MM.1S (cell line): Measurements from ENCODE around the gene PPP1CC.
"Not testable (repeated sequence)": the region's sequence is repeated elsewhere in the genome, so short reads cannot be mapped to it uniquely, and the experiment has no call there.

Experiments
- DNase-seq: peaks from one replicate; pipeline ENCODE4 v3.0.0-alpha.2; 2015
- H2AFZ ChIP-seq: fragments of 300-600 bp; sonication (generic); 2 replicates; pipeline ENCODE4 v1.6.0; 2016; ENCODE audit warnings: antibody characterized with exemption, low read length
- H3F3A ChIP-seq: fragments of 300-600 bp; sonication (generic); 2 replicates; pipeline ENCODE4 v1.6.1; 2016; ENCODE audit warnings: mild to moderate bottlenecking, antibody characterized with exemption, low read length, moderate library complexity, mixed read lengths; ENCODE audit not compliant: insufficient read depth
- H3K27ac ChIP-seq: fragments of 300-600 bp; sonication (generic); 2 replicates; pipeline ENCODE4 v1.5.1; 2016; ENCODE audit warnings: mild to moderate bottlenecking, low read length
- H3K27me3 ChIP-seq: fragments of 300-600 bp; sonication (generic); replicated peaks from 2 replicates; pipeline ENCODE4 v1.6.0; 2016; ENCODE audit warnings: low read length; ENCODE audit not compliant: insufficient read depth
- H3K36me3 ChIP-seq: fragments of 300-600 bp; sonication (generic); replicated peaks from 2 replicates; pipeline ENCODE4 v1.6.1; 2016; ENCODE audit warnings: mild to moderate bottlenecking, low read length, mixed read lengths; ENCODE audit not compliant: insufficient read depth
- H3K4me1 ChIP-seq: fragments of 300-600 bp; sonication (generic); 2 replicates; pipeline ENCODE4 v1.6.1; 2016; ENCODE audit warnings: low read length, mixed read lengths
- H3K4me2 ChIP-seq: fragments of 300-600 bp; sonication (generic); 2 replicates; pipeline ENCODE4 v1.6.0; 2016; ENCODE audit warnings: low read depth, low read length
- H3K4me3 ChIP-seq: fragments of 300-600 bp; sonication (generic); 2 replicates; pipeline ENCODE4 v1.5.1; 2016; ENCODE audit warnings: low read length, mixed read lengths
- H3K79me2 ChIP-seq: fragments of 300-600 bp; sonication (generic); 2 replicates; pipeline ENCODE4 v1.6.1; 2016; ENCODE audit warnings: mixed run types, low read length, mixed read lengths
- H3K9ac ChIP-seq: fragments of 300-600 bp; sonication (generic); 2 replicates; pipeline ENCODE4 v1.6.1; 2016; ENCODE audit warnings: low read length, mixed read lengths
- H3K9me2 ChIP-seq: fragments of 300-600 bp; sonication (generic); replicated peaks from 2 replicates; pipeline ENCODE4 v1.6.1; 2016; ENCODE audit warnings: mild to moderate bottlenecking, low read length, mixed read lengths; ENCODE audit not compliant: insufficient read depth
- H3K9me3 ChIP-seq: fragments of 300-600 bp; sonication (generic); replicated peaks from 2 replicates; pipeline ENCODE4 v1.6.1; 2016; ENCODE audit warnings: mild to moderate bottlenecking, low read length, mixed read lengths; ENCODE audit not compliant: insufficient read depth
- H4K20me1 ChIP-seq: fragments of 300-600 bp; sonication (generic); 2 replicates; pipeline ENCODE4 v1.6.1; 2016; ENCODE audit warnings: mild to moderate bottlenecking, low read length, moderate library complexity, mixed read lengths; ENCODE audit not compliant: insufficient read depth
- CTCF ChIP-seq: fragments of 300-600 bp; sonication (generic); IDR thresholded peaks from 2 replicates; pipeline ENCODE4 v1.5.1; 2016; ENCODE audit warnings: antibody characterized with exemption, low read length, mixed read lengths
- EZH2 ChIP-seq: fragments of 300-600 bp; sonication (generic); optimal IDR thresholded peaks from 2 replicates; pipeline ENCODE3; 2017; ENCODE audit warnings: low read depth, mild to moderate bottlenecking, antibody characterized with exemption, low read length, mixed read lengths
- EZH2phosphoT487 ChIP-seq: fragments of 300-600 bp; sonication (generic); IDR thresholded peaks from 2 replicates; pipeline ENCODE4 v1.6.1; 2018; ENCODE audit warnings: antibody characterized with exemption, low read length

Gene PPP1CC

DNA sequence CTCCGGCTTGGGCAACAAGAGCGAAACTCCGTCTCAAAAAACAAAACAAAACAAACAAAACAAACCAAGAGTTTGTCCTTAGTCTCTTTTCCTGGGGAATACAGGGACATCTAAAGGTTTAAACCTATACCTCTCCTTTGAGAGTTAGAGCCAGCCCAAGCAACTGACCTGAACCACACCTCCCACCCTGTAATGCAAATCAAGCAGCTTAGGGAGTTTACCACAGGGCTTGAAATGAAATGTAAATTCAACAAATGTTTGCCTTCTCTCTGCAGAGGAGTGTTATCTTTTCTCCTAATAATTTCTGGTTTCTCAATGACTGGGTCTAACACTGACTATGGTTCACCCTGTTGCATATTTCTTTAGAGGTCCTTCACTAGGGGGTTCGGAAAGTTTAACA lies 16.7 kb downstream of the PPP1CC start:
- TF ChIP-seq CTCF (no peak), EZH2phosphoT487 (no peak), EZH2 (no peak)
- H3K4me3 ChIP-seq = no peak overlapping the region
- no peak for DNase-seq
- 0 out of 2 replicates have a peak, but pooled peaks cover 9% of the 10 kb centered on the region for H3F3A ChIP-seq
- H3K9me3 ChIP-seq = no peaks in the 10 kb centered on the region
- no peak overlapping the region for H2AFZ ChIP-seq
- H3K4me1 ChIP-seq = peaks cover 11% of the 10 kb centered on the region
- H3K79me2 ChIP-seq = peaks cover 71% of the 10 kb centered on the region
- H3K36me3 ChIP-seq = no peaks in the 10 kb centered on the region; the same call in 1 of the 2 replicates
- no peak overlapping the region for H3K27ac ChIP-seq
- no peaks in the 10 kb centered on the region for H3K9me2 ChIP-seq
- no peaks in the 10 kb centered on the region for H3K27me3 ChIP-seq
- H3K4me2 ChIP-seq = no peak overlapping the region
- H3K9ac ChIP-seq = no peak overlapping the region
- peaks cover 10% of the 10 kb centered on the region; the same call in 1 of the 2 replicates for H4K20me1 ChIP-seq

- no peaks in the 10 kb centered on the region for H3K27me3 ChIP-seq
- no peak overlapping the region for H3K4me3 ChIP-seq
- no peak for TF ChIP-seq CTCF
- TF ChIP-seq EZH2phosphoT487 = no peak
- TF ChIP-seq EZH2 = no peak
- H3K79me2 ChIP-seq = peaks cover 63% of the 10 kb centered on the region
- no peak overlapping the region for H3K9ac ChIP-seq
- H3K27ac ChIP-seq = no peak overlapping the region
- no peak for DNase-seq
- no peak overlapping the region for H3K4me2 ChIP-seq
- H4K20me1 ChIP-seq = peaks cover 10% of the 10 kb centered on the region; the same call in 1 of the 2 replicates
- no peaks in the 10 kb centered on the region; the same call in 1 of the 2 replicates for H3K36me3 ChIP-seq
- H3K9me3 ChIP-seq = no peaks in the 10 kb centered on the region
- peaks cover 11% of the 10 kb centered on the region for H3K4me1 ChIP-seq
- H3K9me2 ChIP-seq = no peaks in the 10 kb centered on the region
- H3F3A ChIP-seq = 0 out of 2 replicates have a peak, but pooled peaks cover 9% of the 10 kb centered on the region
- no peak overlapping the region for H2AFZ ChIP-seq
Observed at GRCh38 chr12:110725267-110725666, 17.4 kb downstream of the PPP1CC start.

DNA sequence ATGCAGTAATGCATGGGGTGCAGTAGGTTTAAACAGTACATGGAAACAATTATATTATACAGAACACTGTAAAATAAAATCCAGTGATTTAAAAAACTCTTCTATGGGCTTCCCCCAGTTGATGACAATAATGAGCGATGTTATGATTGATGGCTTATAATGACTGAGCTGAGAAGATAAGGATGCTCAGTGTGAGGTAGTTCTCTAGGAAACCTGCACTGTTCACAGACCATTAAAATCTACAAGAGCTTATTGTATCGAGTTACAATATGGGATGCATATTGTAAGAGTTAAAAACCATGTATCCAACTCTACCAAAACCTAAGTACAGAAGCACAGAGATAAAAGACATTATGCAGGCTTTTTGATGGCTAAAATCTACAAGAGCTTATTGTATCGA lies 19.8 kb downstream of the PPP1CC start:
- not testable (repeated sequence) for H3F3A ChIP-seq, H3K9ac ChIP-seq, H3K27ac ChIP-seq, H3K4me3 ChIP-seq, H3K4me2 ChIP-seq, H3K36me3 ChIP-seq, H3K27me3 ChIP-seq, H4K20me1 ChIP-seq, H3K9me3 ChIP-seq, H3K4me1 ChIP-seq, H3K9me2 ChIP-seq, H2AFZ ChIP-seq, DNase-seq
- H3K79me2 ChIP-seq = peaks cover 46% of the 10 kb centered on the region

DNA sequence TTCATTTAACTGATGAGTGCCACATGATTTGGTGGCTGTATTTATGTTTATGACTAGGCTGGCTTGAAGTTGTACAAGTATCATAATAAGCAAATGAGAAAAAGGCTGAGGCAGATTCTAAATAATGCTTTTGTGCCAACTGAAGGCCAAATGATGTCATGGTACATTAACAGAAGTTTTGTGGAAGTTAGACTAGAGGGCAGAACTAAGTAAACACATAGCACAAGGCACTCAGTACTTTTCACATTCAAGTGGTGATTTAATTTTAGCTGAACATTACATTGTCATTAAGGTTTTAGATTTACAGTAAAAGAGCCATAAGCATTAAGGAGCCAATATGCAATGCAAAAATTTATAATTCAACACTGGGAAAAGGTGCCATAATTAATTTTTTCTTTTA lies 21.1 kb downstream of the PPP1CC start:
- Histone ChIP-seq H2AFZ (no peak overlapping the region), H3K4me3 (no peak overlapping the region), H3K9ac (no peak overlapping the region), H3K4me2 (no peak overlapping the region), H3F3A (no peaks in the 10 kb centered on the region), H4K20me1 (0 out of 2 replicates have a peak, but pooled peaks cover 3% of the 10 kb centered on the region), H3K9me2 (no peaks in the 10 kb centered on the region), H3K27me3 (no peaks in the 10 kb centered on the region), H3K27ac (no peak overlapping the region), H3K79me2 (peaks cover 37% of the 10 kb centered on the region), H3K36me3 (peaks cover 6% of the 10 kb centered on the region), H3K4me1 (no peaks in the 10 kb centered on the region), H3K9me3 (no peaks in the 10 kb centered on the region)
- no peak for DNase-seq
- no peak for TF ChIP-seq EZH2
- no peak for TF ChIP-seq EZH2phosphoT487
- TF ChIP-seq CTCF = no peak
